A549 (cell line): ENCODE measurements around the gene FEM1C. TPM values are rescaled to one million over a fixed set of nuclear protein-coding genes. Genes with fewer than 3 reads are reported as not detected.

Experiments used
- ATAC-seq, 2 experiments: fragments of 200-7000 bp in 1 of 2; fragments of >200 bp in 1 of 2; cut with Nextera tagmentation in 1 of 2; cut with Tn5 transposase in 1 of 2; 3 replicates each; pipeline versions ENCODE4 v1.8.0 to v1.9.1; 2018 to 2020; ENCODE audit warnings: mild to moderate bottlenecking in 1 of 2, moderate library complexity in 1 of 2
- CTCF ChIA-PET: fragments of 300-600 bp; sonication (Branson Sonifier 250); formaldehyde crosslinking; extraction: SDS; loops from one replicate; lab custom pipeline; 2021; ENCODE audit warnings: antibody characterized with exemption, inconsistent platforms; lab: Yijun Ruan, JAX
- POLR2A ChIA-PET: fragments of 350-600 bp; formaldehyde crosslinking; extraction: SDS; loops from one replicate; lab custom pipeline; 2021; ENCODE audit warnings: antibody characterized with exemption, inconsistent platforms; lab: Yijun Ruan, JAX
- DNase-seq, 2 experiments: peaks; one replicate each; pipeline versions ENCODE4 v3.0.0 to v3.0.0-alpha.2; 2011 to 2016; ENCODE audit warnings: low read depth in 1 of 2, low spot score in 1 of 2
- FAIRE-seq: peaks from 2 replicates; lab custom pipeline; 2011; peaks lifted over from hg19 to GRCh38; lab: Jason Lieb, UNC
- H3K27ac ChIP-seq, 2 experiments: fragments of >200 bp; sonication (Bioruptor Twin); formaldehyde crosslinking; 3 replicates each; pipeline ENCODE4 v1.5.1; 2016 to 2017
- H3K4me1 ChIP-seq: fragments of >200 bp; sonication (Bioruptor Twin); formaldehyde crosslinking; 3 replicates; pipeline ENCODE4 v1.6.1; 2016
- H3K4me2 ChIP-seq: fragments of >200 bp; sonication (Bioruptor Twin); formaldehyde crosslinking; 3 replicates; pipeline ENCODE4 v1.6.1; 2016
- H3K4me3 ChIP-seq: fragments of >200 bp; sonication (Bioruptor Twin); formaldehyde crosslinking; 3 replicates; pipeline ENCODE4 v1.5.1; 2016
- H3K9me3 ChIP-seq: fragments of >200 bp; sonication (Bioruptor Twin); formaldehyde crosslinking; 3 replicates; pipeline ENCODE4 v1.6.1; 2016
- CBX8 ChIP-seq: fragments of 200-600 bp; sonication (generic); IDR thresholded peaks from 2 replicates; pipeline ENCODE4 v1.6.1; 2016
- EHMT2 ChIP-seq: fragments of 200-600 bp; sonication (generic); IDR thresholded peaks from 2 replicates; pipeline ENCODE4 v1.6.1; 2016; ENCODE audit warnings: antibody characterized with exemption, low read depth, mild to moderate bottlenecking, moderate library complexity
- ESRRA ChIP-seq: fragments of 150-350 bp; IDR thresholded peaks from 2 replicates; pipeline ENCODE4 v1.6.1; 2014; ENCODE audit warnings: mild to moderate bottlenecking, low read length, borderline replicate concordance
- FOSB ChIP-seq: fragments of 250-450 bp; sonication (Bioruptor Pico); IDR thresholded peaks from 2 replicates; pipeline ENCODE4 v1.5.0; 2020; ENCODE audit warnings: mild to moderate bottlenecking, moderate library complexity
- HOXB5 ChIP-seq: fragments of 250-450 bp; sonication (Bioruptor Pico); IDR thresholded peaks from 2 replicates; pipeline ENCODE4 v1.5.0; 2020; ENCODE audit warnings: mild to moderate bottlenecking, moderate library complexity
- KDM1A ChIP-seq: fragments of 200-600 bp; sonication (generic); IDR thresholded peaks from 2 replicates; pipeline ENCODE4 v1.6.1; 2016; ENCODE audit warnings: low read depth, mild to moderate bottlenecking
- KDM5A ChIP-seq: fragments of 200-600 bp; sonication (generic); IDR thresholded peaks from 2 replicates; pipeline ENCODE4 v1.6.1; 2016; ENCODE audit warnings: antibody characterized with exemption, mild to moderate bottlenecking
- MAFK ChIP-seq: fragments of 450-650 bp; IDR thresholded peaks from 2 replicates; pipeline ENCODE4 v1.6.1; 2014; ENCODE audit not compliant: partially characterized antibody
- MAZ ChIP-seq: fragments of 150-350 bp; IDR thresholded peaks from 2 replicates; pipeline ENCODE4 v1.6.1; 2014; ENCODE audit warnings: antibody characterized with exemption, low read depth, low read length, borderline replicate concordance
- NFE2L2 ChIP-seq: fragments of 150-350 bp; conservative IDR thresholded peaks from 2 replicates; pipeline ENCODE4 v1.6.1; 2014; ENCODE audit warnings: low read length
- NPAS2 ChIP-seq: fragments of 250-450 bp; sonication (Bioruptor Pico); IDR thresholded peaks from 2 replicates; pipeline ENCODE4 v1.8.0; 2022; ENCODE audit warnings: mild to moderate bottlenecking, moderate library complexity, borderline replicate concordance
- NR3C1 ChIP-seq: fragments of >200 bp; sonication (Bioruptor Twin); formaldehyde crosslinking; IDR thresholded peaks from 3 replicates; pipeline ENCODE4 v1.6.1; 2017
- POLR2A ChIP-seq: IDR thresholded peaks from 2 replicates; pipeline ENCODE4 v1.6.1; 2012; ENCODE audit warnings: mild to moderate bottlenecking, low read length
- POLR2AphosphoS2 ChIP-seq: conservative IDR thresholded peaks from 2 replicates; pipeline ENCODE4 v1.6.1; 2012; ENCODE audit warnings: low read length, improper control_type of control experiment, inconsistent platforms
- RARB ChIP-seq: fragments of 250-450 bp; sonication (Bioruptor Pico); IDR thresholded peaks from 2 replicates; pipeline ENCODE4 v1.8.0; 2021; ENCODE audit warnings: mild to moderate bottlenecking, moderate library complexity
- RFX5 ChIP-seq: fragments of 450-650 bp; IDR thresholded peaks from 2 replicates; pipeline ENCODE4 v1.7.1; 2014; ENCODE audit warnings: antibody characterized with exemption, mild to moderate bottlenecking, moderate library complexity
- ZNF302 ChIP-seq: fragments of 250-450 bp; sonication (Bioruptor Pico); IDR thresholded peaks from 2 replicates; pipeline ENCODE4 v1.9.0; 2021; ENCODE audit warnings: inconsistent platforms, mild to moderate bottlenecking, moderate library complexity
- WGBS: methylation state at CpG from one replicate; pipeline ENCODE4 v1.1.6; 2017; ENCODE audit errors: missing lambda C conversion rate; 5-methylcytosine and 5-hydroxymethylcytosine counted together
- polyA plus RNA-seq, 4 experiments: library from polyadenylated mRNA; depleted of rRNA in 3 of 4; stranded (reverse); fragments of >200 nt; fragmentation: RNase III in 1 of 4; extraction: RNeasy Plus Mini Kit Qiagen cat#74134 plus additional on column Dnase treatment in 1 of 4; gene quantifications; 2 replicates in 3 of 4; 3 replicates in 1 of 4; pipeline ENCODE4 v1.2.3, GENCODE V29; 2011 to 2017
- TF ChIP-seq, protein P1 (sequence below): IDR thresholded peaks from 2 replicates; pipeline ENCODE4 v1.6.1; 2012
- TF ChIP-seq, protein P2 (sequence below): fragments of 450-650 bp; IDR thresholded peaks from 2 replicates; pipeline ENCODE4 v1.6.1; 2014; ENCODE audit warnings: antibody characterized with exemption
- TF ChIP-seq, protein P3 (sequence below): fragments of 200-600 bp; sonication (generic); IDR thresholded peaks from 2 replicates; pipeline ENCODE4 v1.6.1; 2016; ENCODE audit warnings: antibody characterized with exemption, mild to moderate bottlenecking, moderate library complexity

FEM1C gene
- polyA plus RNA-seq, 2 of the 4 experiments (the other 2 are of a cell fraction), result 6.3 to 8.4 TPM

DNA sequence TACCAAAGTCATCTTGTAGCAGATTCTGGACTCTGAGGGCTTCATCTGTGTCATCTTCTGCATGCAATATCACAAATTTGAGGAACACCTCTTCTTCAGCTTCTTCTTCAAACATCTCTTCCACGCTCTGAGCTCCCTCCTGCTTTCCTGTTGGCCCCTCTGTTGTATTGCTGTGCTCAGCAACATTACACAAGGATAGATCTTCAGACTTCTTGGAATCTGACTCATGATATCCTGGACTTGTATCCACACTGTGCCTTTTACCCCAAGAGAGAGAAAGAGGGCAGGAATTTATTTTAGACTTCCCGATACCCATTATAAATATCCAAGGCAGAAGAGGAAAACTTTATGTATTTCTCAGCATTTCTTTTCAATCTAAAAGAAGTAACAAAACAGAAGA lies 36.4 kb upstream of the FEM1C start:
- FAIRE-seq (no peak), ATAC-seq (no peak), DNase-seq (no peak)
- Histone ChIP-seq H3K4me2 (no peak overlapping the region), H3K9me3 (peaks cover 5% of the 10 kb centered on the region; the same call in 1 of the 3 replicates), H3K27ac (no peak overlapping the region), H3K4me3 (no peak overlapping the region), H3K4me1 (peaks cover 10% of the 10 kb centered on the region; the same call in 2 of the 3 replicates)
- TF ChIP-seq POLR2AphosphoS2 (no peak), RFX5 (no peak), POLR2A (no peak), KDM5A (no peak), EHMT2 (no peak), ESRRA (no peak), NR3C1 (no peak), FOSB (CRISPR knock-in tag) (no peak), HOXB5 (CRISPR knock-in tag) (no peak), CBX8 (no peak), KDM1A (no peak), NFE2L2 (no peak)
- TF ChIP-seq, protein P1, sequence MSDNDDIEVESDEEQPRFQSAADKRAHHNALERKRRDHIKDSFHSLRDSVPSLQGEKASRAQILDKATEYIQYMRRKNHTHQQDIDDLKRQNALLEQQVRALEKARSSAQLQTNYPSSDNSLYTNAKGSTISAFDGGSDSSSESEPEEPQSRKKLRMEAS, result no peak
- TF ChIP-seq, protein P2, sequence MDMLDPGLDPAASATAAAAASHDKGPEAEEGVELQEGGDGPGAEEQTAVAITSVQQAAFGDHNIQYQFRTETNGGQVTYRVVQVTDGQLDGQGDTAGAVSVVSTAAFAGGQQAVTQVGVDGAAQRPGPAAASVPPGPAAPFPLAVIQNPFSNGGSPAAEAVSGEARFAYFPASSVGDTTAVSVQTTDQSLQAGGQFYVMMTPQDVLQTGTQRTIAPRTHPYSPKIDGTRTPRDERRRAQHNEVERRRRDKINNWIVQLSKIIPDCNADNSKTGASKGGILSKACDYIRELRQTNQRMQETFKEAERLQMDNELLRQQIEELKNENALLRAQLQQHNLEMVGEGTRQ, result no peak
- ChIA-PET CTCF (interaction anchor here (0.6 to 1.0 kb wide), 2 partner anchors 207 to 272 kb away, joined by 3 read pairs; no protein-coding TSS in a partner anchor), POLR2A (no interaction called here)
- 95% methylated on average over 2 of the region's 2 CpGs for WGBS

DNA sequence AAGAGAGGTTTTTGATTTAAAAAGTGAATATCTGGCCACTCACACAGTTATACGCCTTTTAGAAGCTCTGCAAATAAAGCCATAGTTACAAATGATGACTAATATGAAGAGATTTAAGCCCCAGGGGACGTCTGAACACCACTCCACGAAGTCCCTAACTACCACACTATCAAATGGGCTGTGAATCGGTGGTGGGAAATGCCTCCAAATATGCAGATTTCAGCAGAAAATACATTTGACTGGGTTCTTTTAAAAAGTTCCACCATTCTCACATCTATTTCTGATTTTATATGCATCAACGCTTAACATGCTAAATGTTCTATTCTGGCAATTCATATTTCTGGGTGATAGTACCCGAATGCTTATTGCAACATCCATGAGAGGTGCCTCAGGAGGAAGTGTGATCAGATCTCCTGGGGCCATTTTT lies 35.2 kb upstream of the FEM1C start:
- ChIA-PET POLR2A (no interaction called here), CTCF (no interaction called here)
- Histone ChIP-seq H3K4me1 (peaks cover 10% of the 10 kb centered on the region; the same call in 2 of the 3 replicates), H3K9me3 (peaks cover 5% of the 10 kb centered on the region; the same call in 1 of the 3 replicates), H3K4me3 (no peak overlapping the region), H3K27ac (no peak overlapping the region), H3K4me2 (peak overlapping the region; percentile 28)
- no peak for TF ChIP-seq RARB
- TF ChIP-seq, protein P3, sequence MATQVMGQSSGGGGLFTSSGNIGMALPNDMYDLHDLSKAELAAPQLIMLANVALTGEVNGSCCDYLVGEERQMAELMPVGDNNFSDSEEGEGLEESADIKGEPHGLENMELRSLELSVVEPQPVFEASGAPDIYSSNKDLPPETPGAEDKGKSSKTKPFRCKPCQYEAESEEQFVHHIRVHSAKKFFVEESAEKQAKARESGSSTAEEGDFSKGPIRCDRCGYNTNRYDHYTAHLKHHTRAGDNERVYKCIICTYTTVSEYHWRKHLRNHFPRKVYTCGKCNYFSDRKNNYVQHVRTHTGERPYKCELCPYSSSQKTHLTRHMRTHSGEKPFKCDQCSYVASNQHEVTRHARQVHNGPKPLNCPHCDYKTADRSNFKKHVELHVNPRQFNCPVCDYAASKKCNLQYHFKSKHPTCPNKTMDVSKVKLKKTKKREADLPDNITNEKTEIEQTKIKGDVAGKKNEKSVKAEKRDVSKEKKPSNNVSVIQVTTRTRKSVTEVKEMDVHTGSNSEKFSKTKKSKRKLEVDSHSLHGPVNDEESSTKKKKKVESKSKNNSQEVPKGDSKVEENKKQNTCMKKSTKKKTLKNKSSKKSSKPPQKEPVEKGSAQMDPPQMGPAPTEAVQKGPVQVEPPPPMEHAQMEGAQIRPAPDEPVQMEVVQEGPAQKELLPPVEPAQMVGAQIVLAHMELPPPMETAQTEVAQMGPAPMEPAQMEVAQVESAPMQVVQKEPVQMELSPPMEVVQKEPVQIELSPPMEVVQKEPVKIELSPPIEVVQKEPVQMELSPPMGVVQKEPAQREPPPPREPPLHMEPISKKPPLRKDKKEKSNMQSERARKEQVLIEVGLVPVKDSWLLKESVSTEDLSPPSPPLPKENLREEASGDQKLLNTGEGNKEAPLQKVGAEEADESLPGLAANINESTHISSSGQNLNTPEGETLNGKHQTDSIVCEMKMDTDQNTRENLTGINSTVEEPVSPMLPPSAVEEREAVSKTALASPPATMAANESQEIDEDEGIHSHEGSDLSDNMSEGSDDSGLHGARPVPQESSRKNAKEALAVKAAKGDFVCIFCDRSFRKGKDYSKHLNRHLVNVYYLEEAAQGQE, result no peak
- TF ChIP-seq MAFK, result peak; percentile 19
- DNase-seq (no peak), FAIRE-seq (no peak), ATAC-seq (0 out of 6 replicates have a peak, but pooled peaks of 1 of the 2 experiments have one; percentile 44)
- 44% methylated on average over 6 of the region's 6 CpGs for WGBS

DNA sequence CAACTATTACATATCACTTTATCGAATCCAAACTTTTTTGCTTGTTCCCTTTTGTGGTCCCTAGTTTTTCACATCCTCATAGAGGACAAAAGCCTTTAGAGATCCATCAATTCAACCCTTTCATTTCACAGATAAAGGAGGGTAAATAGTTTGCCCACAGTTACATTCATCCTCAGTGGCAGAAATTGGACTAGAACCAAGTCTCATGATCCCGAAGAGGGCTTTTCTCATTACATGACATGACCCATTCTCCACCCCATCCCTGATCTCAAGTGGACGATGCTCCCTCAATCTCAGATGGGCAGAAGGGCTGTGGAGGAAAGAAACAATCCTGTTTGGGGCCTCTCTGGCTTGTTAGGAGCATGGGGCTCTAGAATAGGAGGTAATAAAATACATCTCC lies 34.6 kb upstream of the FEM1C start:
- CTCF ChIA-PET, result interaction anchor here (0.9 kb wide), 1 partner anchor 9 kb away, joined by 3 read pairs; no protein-coding TSS in a partner anchor
- no peak for FAIRE-seq
- peaks cover 5% of the 10 kb centered on the region; the same call in 1 of the 3 replicates for H3K9me3 ChIP-seq
- TF ChIP-seq MAZ, result no peak
- TF ChIP-seq ESRRA, result no peak
- TF ChIP-seq NPAS2 (CRISPR knock-in tag), result no peak
- no peak for TF ChIP-seq ZNF302
- TF ChIP-seq, all 56 proteins: peak for 0
- Histone ChIP-seq H3K4me1 (peaks cover 10% of the 10 kb centered on the region; the same call in 2 of the 3 replicates), H3K4me3 (no peak overlapping the region), H3K27ac (no peak overlapping the region), H3K4me2 (peak overlapping the region; percentile 28; the same call in 2 of the 3 replicates)
- 76% methylated on average over 3 of the region's 3 CpGs for WGBS
- no peak for ATAC-seq
- POLR2A ChIA-PET, result no interaction called here
- no peak for DNase-seq
